Activated CD8-positive, alpha-beta memory T cell treated with anti-CD3 and anti-CD28 coated beads, Interleukin-2, amount 50 U/mL, for 24 hours (primary cell): ENCODE data around the gene PDC.
"Not testable (repeated sequence)": the region's sequence is repeated elsewhere in the genome, so short reads cannot be mapped to it uniquely, and the experiment has no call there.

Source experiments
- DNase-seq: peaks from one replicate; pipeline ENCODE4 v3.0.0-alpha.2; 2020; ENCODE audit errors: extremely low read depth

PDC gene

DNA sequence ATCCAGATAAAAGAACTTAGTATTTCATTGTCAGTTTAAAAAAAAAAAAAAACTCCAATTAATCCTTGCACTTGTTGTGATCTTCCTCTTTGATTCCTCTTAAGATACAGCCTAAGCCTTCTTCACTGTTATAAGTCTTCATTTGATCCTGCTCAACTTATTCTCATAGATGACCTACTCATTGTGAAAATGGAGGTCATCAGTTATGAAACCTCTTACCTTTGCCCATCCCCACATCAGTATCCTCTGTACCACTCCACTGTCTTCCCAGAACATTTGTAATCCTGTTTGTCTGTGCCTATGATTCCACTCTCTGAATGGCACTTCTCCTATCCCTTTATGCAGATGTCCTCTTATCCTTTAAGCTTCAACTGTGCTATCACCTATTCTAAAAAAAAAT, 57.3 kb downstream of the PDC start:
- no peak for DNase-seq

DNA sequence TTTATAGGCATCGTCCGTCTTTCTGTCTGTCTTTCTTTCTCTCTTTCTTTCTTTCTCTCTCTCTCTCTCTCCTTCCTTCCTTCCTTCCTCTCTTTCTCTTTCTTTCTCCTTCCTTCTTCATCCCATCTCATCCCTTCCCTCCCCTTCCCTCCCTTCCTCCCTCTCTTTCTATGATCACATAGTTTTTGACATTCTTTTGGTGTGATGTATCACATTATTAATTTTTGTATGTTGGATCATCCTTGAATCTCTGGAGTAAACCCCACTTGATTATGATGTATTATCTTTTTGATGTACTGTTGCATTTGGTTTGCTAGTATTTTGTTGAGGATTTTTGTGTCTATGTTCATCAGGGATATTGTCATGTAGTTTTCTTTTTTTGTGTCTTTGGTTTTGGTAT, 59.5 kb downstream of the PDC start:
- not testable (repeated sequence) for DNase-seq
